Measurements from ENCODE around the gene ZNF672.
"Not testable (repeated sequence)": the region's sequence is repeated elsewhere in the genome, so short reads cannot be mapped to it uniquely, and the experiment has no call there.

ZNF672 gene

GRCh38 chr1:248873409-248873992 is 35.5 kb downstream of the ZNF672 start:
- no peak for TF ChIP-seq CTCF (IDR thresholded peaks at IDR 0.05; ENCODE audit: low read depth, low read length)
- peak; percentile 98 for DNase-seq (ENCODE audit: low read depth in 2 of 2)
- peak overlapping the region; percentile 56 to 73 for H3K4me3 ChIP-seq (replicated peaks in 1 of 2; ENCODE audit: low read depth in 2 of 2, low read length in 2 of 2)

GRCh38 chr1:248873993-248874533 is 36.0 kb downstream of the ZNF672 start:
- no peak for TF ChIP-seq CTCF (IDR thresholded peaks at IDR 0.05; ENCODE audit: low read depth, low read length)
- peak in 1 of 2 donors; percentile 94 for DNase-seq (ENCODE audit: low read depth in 2 of 2)
- H3K4me3 ChIP-seq (replicated peaks in 1 of 2; ENCODE audit: low read depth in 2 of 2, low read length in 2 of 2) = peak overlapping the region; percentile 56 to 73

- TF ChIP-seq CTCF (IDR thresholded peaks at IDR 0.05; ENCODE audit: low read depth, low read length) = no peak
- no peak for DNase-seq (ENCODE audit: low read depth in 2 of 2)
- H3K4me3 ChIP-seq (replicated peaks in 1 of 2; ENCODE audit: low read depth in 2 of 2, low read length in 2 of 2) = no peak overlapping the region
These were observed 43.2 kb downstream of the ZNF672 start for GRCh38 chr1:248881261-248881660.

- not testable (repeated sequence) for DNase-seq (ENCODE audit: low read depth in 2 of 2); H3K4me3 ChIP-seq (replicated peaks in 1 of 2; ENCODE audit: low read depth in 2 of 2, low read length in 2 of 2)
These were observed 44.4 kb downstream of the ZNF672 start for GRCh38 chr1:248882427-248882826.

GRCh38 chr1:248884632-248885295 is 46.7 kb downstream of the ZNF672 start:
- no peak overlapping the region for H3K4me3 ChIP-seq (replicated peaks in 1 of 2; ENCODE audit: low read depth in 2 of 2, low read length in 2 of 2)
- no peak for TF ChIP-seq CTCF (IDR thresholded peaks at IDR 0.05; ENCODE audit: low read depth, low read length)
- no peak for DNase-seq (ENCODE audit: low read depth in 2 of 2)

GRCh38 chr1:248885646-248886045 is 47.6 kb downstream of the ZNF672 start:
- DNase-seq (ENCODE audit: low read depth in 2 of 2) = no peak
- TF ChIP-seq CTCF (IDR thresholded peaks at IDR 0.05; ENCODE audit: low read depth, low read length) = no peak
- no peak overlapping the region for H3K4me3 ChIP-seq (replicated peaks in 1 of 2; ENCODE audit: low read depth in 2 of 2, low read length in 2 of 2)

- TF ChIP-seq CTCF (IDR thresholded peaks at IDR 0.05; ENCODE audit: low read depth, low read length) = no peak
- H3K4me3 ChIP-seq (replicated peaks in 1 of 2; ENCODE audit: low read depth in 2 of 2, low read length in 2 of 2) = no peak overlapping the region
- peak; percentile 19 to 54 for DNase-seq (ENCODE audit: low read depth in 2 of 2)
These were observed 48.3 kb downstream of the ZNF672 start for GRCh38 chr1:248886237-248886895.

GRCh38 chr1:248889914-248890243 is 51.9 kb downstream of the ZNF672 start:
- not testable (repeated sequence) for DNase-seq (ENCODE audit: low read depth in 2 of 2); H3K4me3 ChIP-seq (replicated peaks in 1 of 2; ENCODE audit: low read depth in 2 of 2, low read length in 2 of 2)

Data from cardiac fibroblast (primary cell).